HG03159 (cell line): Measurements from ENCODE around the gene CCNDBP1.

Experiments used
- ATAC-seq: cut with Tn5 transposase; IDR thresholded peaks from one replicate; pipeline ENCODE4 v1.9.1; 2021; ENCODE audit warnings: mild to moderate bottlenecking, moderate library complexity; ENCODE audit not compliant: unreplicated experiment

The CCNDBP1 gene

GRCh38 chr15:43243020-43243645, 57.9 kb downstream of the CCNDBP1 start:
- no peak for ATAC-seq

DNA sequence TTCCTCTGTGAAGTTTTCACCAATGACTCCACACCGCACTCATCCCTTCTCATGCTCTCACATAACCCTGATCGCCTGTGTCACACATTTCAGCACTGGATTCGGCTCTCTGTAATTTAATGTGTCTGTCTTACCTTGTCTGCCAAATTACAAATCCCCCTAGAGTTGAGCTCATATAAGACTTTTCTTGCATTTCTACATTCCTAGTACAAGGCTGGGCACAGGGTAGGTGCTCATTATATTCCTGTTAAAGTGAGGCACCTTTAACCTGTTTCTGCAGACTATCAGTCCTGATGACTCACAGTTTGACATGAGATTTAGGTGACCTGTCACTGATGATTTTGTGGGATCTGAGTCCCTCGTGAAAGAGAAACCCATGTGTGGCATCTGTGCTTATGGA, 58.9 kb downstream of the CCNDBP1 start:
- ATAC-seq = no peak

- ATAC-seq = no peak
Observed at GRCh38 chr15:43246261-43246774, 61.1 kb downstream of the CCNDBP1 start.
